H9 (cell line): Measurements from ENCODE around the gene ASGR1. TPM values are rescaled to one million over a fixed set of nuclear protein-coding genes. Genes with fewer than 3 reads are reported as not detected.

Experiments used
- DNase-seq: peaks from one replicate; pipeline ENCODE4 v3.0.0-alpha.2; 2017
- H2AFZ ChIP-seq: one replicate; pipeline ENCODE4 v1.6.1; 2013; ENCODE audit warnings: mild to moderate bottlenecking, low read length, control low read depth, moderate library complexity
- H2AK5ac ChIP-seq: 2 replicates; pipeline ENCODE4 v1.6.1; 2013; ENCODE audit warnings: low read length, control low read depth, mixed read lengths; ENCODE audit not compliant: insufficient read length
- H2BK120ac ChIP-seq: one replicate; pipeline ENCODE4 v1.6.1; 2013; ENCODE audit warnings: low read depth, mild to moderate bottlenecking, low read length, control low read depth, inconsistent platforms; ENCODE audit not compliant: poor library complexity, severe bottlenecking
- H2BK12ac ChIP-seq: 2 replicates; pipeline ENCODE4 v1.6.1; 2013; ENCODE audit warnings: low read length, control low read depth, mixed read lengths, low read depth; ENCODE audit not compliant: insufficient read length
- H2BK15ac ChIP-seq: 2 replicates; pipeline ENCODE4 v1.6.1; 2013; ENCODE audit warnings: low read depth, low read length, control low read depth
- H2BK20ac ChIP-seq: one replicate; pipeline ENCODE4 v1.6.1; 2013; ENCODE audit warnings: low read depth, mild to moderate bottlenecking, low read length, control low read depth, inconsistent platforms; ENCODE audit not compliant: poor library complexity, severe bottlenecking
- H2BK5ac ChIP-seq: 2 replicates; pipeline ENCODE4 v1.6.1; 2013; ENCODE audit warnings: low read length, control low read depth, mixed read lengths; ENCODE audit not compliant: insufficient read length
- H3K14ac ChIP-seq: 2 replicates; pipeline ENCODE4 v1.6.1; 2013; ENCODE audit warnings: low read length, control low read depth; ENCODE audit not compliant: insufficient read depth
- H3K18ac ChIP-seq: 2 replicates; pipeline ENCODE4 v1.6.1; 2013; ENCODE audit warnings: low read depth, mild to moderate bottlenecking, mixed read lengths, low read length, control low read depth; ENCODE audit not compliant: insufficient read length
- H3K23ac ChIP-seq: 2 replicates; pipeline ENCODE4 v1.6.1; 2013; ENCODE audit warnings: low read length, control low read depth, mixed read lengths, low read depth; ENCODE audit not compliant: insufficient read length
- H3K23me2 ChIP-seq: 2 replicates; pipeline ENCODE4 v1.6.1; 2013; ENCODE audit warnings: low read depth, mild to moderate bottlenecking, mixed read lengths, low read length, control low read depth; ENCODE audit not compliant: insufficient read length, poor library complexity, severe bottlenecking
- H3K27ac ChIP-seq: 2 replicates; pipeline ENCODE4 v1.5.1; 2013; ENCODE audit warnings: low read length, control low read depth, mixed read lengths, low read depth; ENCODE audit not compliant: insufficient read length
- H3K27me3 ChIP-seq: 2 replicates; pipeline ENCODE4 v1.6.1; 2013; ENCODE audit warnings: low read length, control low read depth, inconsistent platforms; ENCODE audit not compliant: insufficient read depth
- H3K4ac ChIP-seq: 2 replicates; pipeline ENCODE4 v1.6.1; 2013; ENCODE audit warnings: low read depth, mild to moderate bottlenecking, control low read depth, inconsistent platforms, low read length, moderate library complexity
- H3K4me1 ChIP-seq: 2 replicates; pipeline ENCODE4 v1.6.1; 2013; ENCODE audit warnings: low read length, control low read depth, inconsistent platforms; ENCODE audit not compliant: insufficient read depth
- H3K4me2 ChIP-seq: 2 replicates; pipeline ENCODE4 v1.6.1; 2013; ENCODE audit warnings: low read length, control low read depth, mixed read lengths; ENCODE audit not compliant: insufficient read length, insufficient read depth
- H3K56ac ChIP-seq: 2 replicates; pipeline ENCODE4 v1.6.1; 2013; ENCODE audit warnings: low read depth, mild to moderate bottlenecking, mixed read lengths, low read length, control low read depth; ENCODE audit not compliant: insufficient read length
- H3K79me1 ChIP-seq: 2 replicates; pipeline ENCODE4 v1.6.1; 2013; ENCODE audit warnings: low read depth, mild to moderate bottlenecking, moderate library complexity, low read length, control low read depth, inconsistent platforms; ENCODE audit not compliant: insufficient read depth, poor library complexity, severe bottlenecking
- H3K79me2 ChIP-seq: 2 replicates; pipeline ENCODE4 v1.6.1; 2013; ENCODE audit warnings: low read length, control low read depth, inconsistent platforms; ENCODE audit not compliant: insufficient read depth
- H3K9ac ChIP-seq: 2 replicates; pipeline ENCODE4 v1.6.1; 2013; ENCODE audit warnings: low read length, control low read depth, mixed read lengths; ENCODE audit not compliant: insufficient read length; ENCODE audit errors: extremely low read depth
- H3K9me3 ChIP-seq: one replicate; pipeline ENCODE4 v1.6.1; 2013; ENCODE audit warnings: low read depth, low read length, inconsistent platforms; ENCODE audit not compliant: control insufficient read depth
- H3T11ph ChIP-seq: one replicate; pipeline ENCODE4 v1.6.1; 2013; ENCODE audit warnings: mild to moderate bottlenecking, low read length, control low read depth, inconsistent platforms
- H4K20me1 ChIP-seq: one replicate; pipeline ENCODE4 v1.6.1; 2013; ENCODE audit not compliant: control insufficient read depth, insufficient read length, insufficient read depth
- H4K5ac ChIP-seq: 2 replicates; pipeline ENCODE4 v1.6.1; 2013; ENCODE audit warnings: low read depth, mild to moderate bottlenecking, mixed read lengths, low read length, control low read depth; ENCODE audit not compliant: insufficient read length
- H4K8ac ChIP-seq: replicated peaks from 2 replicates; pipeline ENCODE4 v1.6.1; 2013; ENCODE audit warnings: low read length, control low read depth, mixed read lengths, low read depth; ENCODE audit not compliant: insufficient read length
- H4K91ac ChIP-seq: 2 replicates; pipeline ENCODE4 v1.6.1; 2013; ENCODE audit warnings: low read depth, mild to moderate bottlenecking, moderate library complexity, mixed read lengths, low read length, control low read depth; ENCODE audit not compliant: insufficient read length
- H3K27ac Mint-ChIP-seq, 3 experiments: 2 replicates in 2 of 3; 3 replicates in 1 of 3; pipeline ENCODE4 v1.8.0; 2020 to 2021; ENCODE audit warnings: mixed read lengths in 3 of 3, mild to moderate bottlenecking in 1 of 3, moderate library complexity in 1 of 3
- H3K27me3 Mint-ChIP-seq: 2 replicates; pipeline ENCODE4 v1.8.0; 2021; ENCODE audit warnings: low read depth, mild to moderate bottlenecking, moderate library complexity, mixed read lengths
- H3K36me3 Mint-ChIP-seq, 3 experiments: 2 replicates in 2 of 3; 3 replicates in 1 of 3; pipeline ENCODE4 v1.8.0; 2020 to 2021; ENCODE audit warnings: low read depth in 3 of 3, mixed read lengths in 3 of 3; ENCODE audit not compliant: insufficient read depth in 1 of 3
- H3K4me1 Mint-ChIP-seq, 2 experiments: 2 replicates each; pipeline ENCODE4 v1.8.0; 2020; ENCODE audit warnings: mixed read lengths in 2 of 2
- H3K4me3 Mint-ChIP-seq, 2 experiments: 2 replicates in 1 of 2; 3 replicates in 1 of 2; pipeline ENCODE4 v1.8.0; 2020 to 2021; ENCODE audit warnings: mild to moderate bottlenecking in 2 of 2, mixed read lengths in 2 of 2, moderate library complexity in 1 of 2
- H3K9me3 Mint-ChIP-seq, 2 experiments: 2 replicates in 1 of 2; 3 replicates in 1 of 2; pipeline ENCODE4 v1.8.0; 2020; ENCODE audit warnings: mild to moderate bottlenecking in 2 of 2, mixed read lengths in 2 of 2, moderate library complexity in 1 of 2
- CTCF ChIP-seq: fragments of 200-600 bp; sonication (generic); conservative IDR thresholded peaks from 3 replicates; pipeline ENCODE4 v1.8.0; 2021; ENCODE audit warnings: antibody characterized with exemption, mild to moderate bottlenecking
- WGBS: extraction: QIAGEN DNeasy Blood & Tissue Kit; methylation state at CpG from one replicate; pipeline ENCODE4 v1.1.7; 2013; ENCODE audit warnings: missing lambda C conversion rate, low lambda C conversion rate, mixed read lengths; ENCODE audit not compliant: insufficient read length; ENCODE audit errors: extremely low coverage; 5-methylcytosine and 5-hydroxymethylcytosine counted together
- total RNA-seq: library from RNA; stranded (reverse); gene quantifications from 2 replicates; pipeline ENCODE4 v1.2.1, GENCODE V29; 2021

ASGR1 gene
- total RNA-seq, 1 experiment from 2014 or later: 5.9 TPM

GRCh38 chr17:7192271-7192937 is 13.2 kb upstream of the ASGR1 start:
- H2BK15ac ChIP-seq: no peak overlapping the region
- H3K23ac ChIP-seq: no peak overlapping the region
- Mint-ChIP-seq H3K4me1 (peaks cover 0 to 6% of the 10 kb centered on the region in 2 experiments; a peak in 1 of 4 replicates), H3K9me3 (no peaks in the 10 kb centered on the region), H3K4me3 (no peak overlapping the region; a peak in 2 of 5 replicates), H3K27me3 (no peaks in the 10 kb centered on the region), H3K27ac (peak overlapping the region in 2 of 3 experiments; percentile 70 to 73; a peak in 4 of 7 replicates), H3K36me3 (peaks cover 43 to 73% (median 60%) of the 10 kb centered on the region in 3 experiments)
- H3K14ac ChIP-seq: no peak overlapping the region
- no peaks in the 10 kb centered on the region for H3K79me1 ChIP-seq
- no peak overlapping the region for H2BK5ac ChIP-seq
- WGBS: no CpG with 5 or more reads among the region's 12 CpGs
- no peak overlapping the region for H3K18ac ChIP-seq
- no peak overlapping the region for H2AK5ac ChIP-seq
- H2BK120ac ChIP-seq: no peak overlapping the region
- no peak for TF ChIP-seq CTCF
- no peak overlapping the region for H4K8ac ChIP-seq
- no peak overlapping the region for H3K4ac ChIP-seq
- no peak overlapping the region for H3T11ph ChIP-seq
- no peak overlapping the region for H4K5ac ChIP-seq
- no peak overlapping the region for H4K91ac ChIP-seq
- H2BK12ac ChIP-seq: no peak overlapping the region
- no peak overlapping the region for H2AFZ ChIP-seq
- H2BK20ac ChIP-seq: no peak overlapping the region
- no peaks in the 10 kb centered on the region for H3K4me1 ChIP-seq
- H3K9me3 ChIP-seq: no peaks in the 10 kb centered on the region
- no peak overlapping the region for H3K4me2 ChIP-seq
- H3K9ac ChIP-seq: no peak overlapping the region
- no peaks in the 10 kb centered on the region for H3K23me2 ChIP-seq
- no peak overlapping the region for H3K56ac ChIP-seq
- no peaks in the 10 kb centered on the region for H3K79me2 ChIP-seq
- H3K27me3 ChIP-seq: no peaks in the 10 kb centered on the region
- no peaks in the 10 kb centered on the region for H4K20me1 ChIP-seq
- DNase-seq: peak; percentile 28
- H3K27ac ChIP-seq: no peak overlapping the region
